OCI-LY3 (cell line): ENCODE results near the gene MTLN.

Experiments used
- H2AFZ ChIP-seq: fragments of 200-600, 300-600 bp; shearing (Covaris generic); 2 replicates; pipeline ENCODE4 v1.6.0; 2014; ENCODE audit warnings: antibody characterized with exemption, low read depth, low read length
- H3K27ac ChIP-seq: fragments of 200-600, 300-600 bp; sonication (generic); 2 replicates; pipeline ENCODE4 v1.5.1; 2014; ENCODE audit warnings: mild to moderate bottlenecking, low read length, moderate library complexity, mixed read lengths
- H3K27me3 ChIP-seq: fragments of 200-600, 300-600 bp; sonication (generic); 2 replicates; pipeline ENCODE4 v1.6.1; 2014; ENCODE audit warnings: low read depth, low read length, mixed read lengths
- H3K36me3 ChIP-seq: fragments of 200-600, 300-600 bp; sonication (generic); replicated peaks from 2 replicates; pipeline ENCODE3; 2014; ENCODE audit warnings: low read depth, low read length, mixed read lengths
- H3K4me1 ChIP-seq: fragments of 300-600, 200-600 bp; sonication (generic); 2 replicates; pipeline ENCODE4 v1.6.1; 2014; ENCODE audit warnings: low read length, mixed read lengths
- H3K4me2 ChIP-seq: fragments of 200-600, 300-600 bp; sonication (generic); 2 replicates; pipeline ENCODE4 v1.6.1; 2014; ENCODE audit warnings: low read length, mixed read lengths
- H3K4me3 ChIP-seq: fragments of 300-600, 200-600 bp; sonication (generic); 2 replicates; pipeline ENCODE4 v1.5.1; 2014; ENCODE audit warnings: antibody characterized with exemption, mild to moderate bottlenecking, low read length, moderate library complexity
- H3K79me2 ChIP-seq: fragments of 300-600, 200-600 bp; shearing (Covaris generic); 2 replicates; pipeline ENCODE4 v1.6.1; 2014; ENCODE audit warnings: mild to moderate bottlenecking, low read length, mixed read lengths
- H3K9ac ChIP-seq: fragments of 300-600, 200-600 bp; shearing (Covaris generic); 2 replicates; pipeline ENCODE4 v1.6.0; 2014; ENCODE audit warnings: mild to moderate bottlenecking, low read length, moderate library complexity
- H3K9me3 ChIP-seq: fragments of 200-600, 300-600 bp; shearing (Covaris generic); 2 replicates; pipeline ENCODE4 v1.6.1; 2014; ENCODE audit warnings: low read length, mixed read lengths; ENCODE audit not compliant: insufficient read depth
- H4K20me1 ChIP-seq: fragments of 200-600, 300-600 bp; sonication (generic); 2 replicates; pipeline ENCODE4 v1.6.1; 2016; ENCODE audit warnings: low read length, mixed read lengths; ENCODE audit not compliant: insufficient read depth
- EZH2phosphoT487 ChIP-seq: fragments of 200-600 bp; shearing (Covaris generic); IDR thresholded peaks from 2 replicates; pipeline ENCODE4 v1.6.1; 2018; ENCODE audit warnings: antibody characterized with exemption, mixed run types, low read depth
- TF ChIP-seq, protein P1 (sequence below): fragments of 200-600, 300-600 bp; sonication (generic); IDR thresholded peaks from 2 replicates; pipeline ENCODE4 v1.5.1; 2014; ENCODE audit warnings: antibody characterized with exemption, low read length, low read depth

MTLN gene

DNA sequence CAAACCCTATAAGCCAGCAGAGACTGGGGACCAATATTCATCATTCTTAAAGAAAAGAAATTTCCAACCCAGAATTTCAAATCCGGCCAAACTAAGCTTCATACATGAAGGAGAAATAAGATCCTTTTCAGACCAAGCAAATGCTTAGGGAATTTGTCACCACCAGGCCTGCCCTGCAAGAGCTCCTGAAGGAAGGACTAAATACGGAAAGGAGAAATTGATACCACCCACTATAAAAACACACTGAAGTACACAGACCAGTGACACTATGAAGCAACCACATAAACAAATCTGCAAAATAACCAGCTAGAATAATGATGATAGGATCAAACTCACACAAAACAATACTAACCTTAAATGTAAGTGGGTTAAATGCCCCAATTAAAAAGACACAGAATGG lies 29.9 kb downstream of the MTLN start:
- no peaks in the 10 kb centered on the region for H3K4me1 ChIP-seq
- H3K27me3 ChIP-seq, result no peaks in the 10 kb centered on the region
- no peak overlapping the region for H2AFZ ChIP-seq
- H3K27ac ChIP-seq, result no peak overlapping the region
- H3K4me3 ChIP-seq, result no peak overlapping the region
- H3K36me3 ChIP-seq, result no peaks in the 10 kb centered on the region
- no peak overlapping the region for H3K9ac ChIP-seq
- H3K9me3 ChIP-seq, result 0 out of 2 replicates have a peak, but pooled peaks cover 3% of the 10 kb centered on the region
- H3K4me2 ChIP-seq, result no peak overlapping the region
- H4K20me1 ChIP-seq, result no peaks in the 10 kb centered on the region
- TF ChIP-seq, protein P1, sequence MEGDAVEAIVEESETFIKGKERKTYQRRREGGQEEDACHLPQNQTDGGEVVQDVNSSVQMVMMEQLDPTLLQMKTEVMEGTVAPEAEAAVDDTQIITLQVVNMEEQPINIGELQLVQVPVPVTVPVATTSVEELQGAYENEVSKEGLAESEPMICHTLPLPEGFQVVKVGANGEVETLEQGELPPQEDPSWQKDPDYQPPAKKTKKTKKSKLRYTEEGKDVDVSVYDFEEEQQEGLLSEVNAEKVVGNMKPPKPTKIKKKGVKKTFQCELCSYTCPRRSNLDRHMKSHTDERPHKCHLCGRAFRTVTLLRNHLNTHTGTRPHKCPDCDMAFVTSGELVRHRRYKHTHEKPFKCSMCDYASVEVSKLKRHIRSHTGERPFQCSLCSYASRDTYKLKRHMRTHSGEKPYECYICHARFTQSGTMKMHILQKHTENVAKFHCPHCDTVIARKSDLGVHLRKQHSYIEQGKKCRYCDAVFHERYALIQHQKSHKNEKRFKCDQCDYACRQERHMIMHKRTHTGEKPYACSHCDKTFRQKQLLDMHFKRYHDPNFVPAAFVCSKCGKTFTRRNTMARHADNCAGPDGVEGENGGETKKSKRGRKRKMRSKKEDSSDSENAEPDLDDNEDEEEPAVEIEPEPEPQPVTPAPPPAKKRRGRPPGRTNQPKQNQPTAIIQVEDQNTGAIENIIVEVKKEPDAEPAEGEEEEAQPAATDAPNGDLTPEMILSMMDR, result no peak
- TF ChIP-seq EZH2phosphoT487, result no peak
- no peaks in the 10 kb centered on the region for H3K79me2 ChIP-seq

DNA sequence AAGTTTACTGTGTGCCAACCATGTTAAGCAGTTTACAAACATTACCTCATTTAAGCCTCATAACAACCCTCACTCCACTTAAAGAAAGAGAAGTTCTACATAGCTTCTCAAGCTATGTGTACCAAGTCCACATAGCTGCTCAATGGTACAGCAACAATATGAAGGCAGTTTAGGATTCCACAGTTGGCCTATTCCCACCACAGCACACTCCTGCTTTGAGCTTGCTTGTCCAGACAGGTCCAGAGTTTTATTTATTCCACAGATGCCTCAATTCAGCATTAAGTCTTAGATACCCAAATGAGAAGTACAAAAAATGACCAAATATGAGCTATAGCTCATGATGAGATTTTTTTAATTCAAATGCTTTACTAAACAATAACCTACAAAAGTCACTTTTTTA lies 32.3 kb downstream of the MTLN start:
- H3K9me3 ChIP-seq, result 0 out of 2 replicates have a peak, but pooled peaks cover 3% of the 10 kb centered on the region
- H4K20me1 ChIP-seq, result no peaks in the 10 kb centered on the region
- H3K4me3 ChIP-seq, result no peak overlapping the region
- no peaks in the 10 kb centered on the region for H3K79me2 ChIP-seq
- H3K4me2 ChIP-seq, result no peak overlapping the region
- H3K4me1 ChIP-seq, result no peaks in the 10 kb centered on the region
- no peak overlapping the region for H3K27ac ChIP-seq
- TF ChIP-seq, protein P1, result no peak
- TF ChIP-seq EZH2phosphoT487, result no peak
- no peaks in the 10 kb centered on the region for H3K36me3 ChIP-seq
- no peak overlapping the region for H2AFZ ChIP-seq
- no peaks in the 10 kb centered on the region for H3K27me3 ChIP-seq
- H3K9ac ChIP-seq, result no peak overlapping the region

DNA sequence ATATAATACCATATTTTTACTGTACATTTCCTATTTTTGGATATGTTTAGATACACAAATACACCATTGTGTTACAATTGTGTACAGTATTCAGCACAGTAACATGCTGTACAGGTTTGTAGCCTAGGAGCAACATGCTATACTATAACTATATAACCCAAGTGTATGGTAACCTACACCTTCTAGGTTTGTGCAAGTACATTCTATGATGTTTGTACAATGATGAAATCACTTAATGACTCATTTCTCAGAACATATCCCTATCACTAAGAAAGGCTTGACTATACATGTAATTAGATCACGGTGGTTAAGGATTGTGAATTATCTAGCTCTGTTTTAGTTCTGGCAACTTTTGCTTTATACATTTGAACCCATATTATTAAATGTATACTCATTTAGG lies 38.8 kb downstream of the MTLN start:
- Histone ChIP-seq H3K4me2 (no peak overlapping the region), H3K4me1 (no peaks in the 10 kb centered on the region; the same call in 1 of the 2 replicates), H3K79me2 (no peaks in the 10 kb centered on the region), H3K9ac (no peak overlapping the region), H2AFZ (no peak overlapping the region), H3K27ac (no peak overlapping the region), H3K36me3 (no peaks in the 10 kb centered on the region), H4K20me1 (no peaks in the 10 kb centered on the region), H3K27me3 (no peaks in the 10 kb centered on the region), H3K9me3 (no peaks in the 10 kb centered on the region), H3K4me3 (no peak overlapping the region)
- TF ChIP-seq, protein P1, result no peak
- no peak for TF ChIP-seq EZH2phosphoT487

DNA sequence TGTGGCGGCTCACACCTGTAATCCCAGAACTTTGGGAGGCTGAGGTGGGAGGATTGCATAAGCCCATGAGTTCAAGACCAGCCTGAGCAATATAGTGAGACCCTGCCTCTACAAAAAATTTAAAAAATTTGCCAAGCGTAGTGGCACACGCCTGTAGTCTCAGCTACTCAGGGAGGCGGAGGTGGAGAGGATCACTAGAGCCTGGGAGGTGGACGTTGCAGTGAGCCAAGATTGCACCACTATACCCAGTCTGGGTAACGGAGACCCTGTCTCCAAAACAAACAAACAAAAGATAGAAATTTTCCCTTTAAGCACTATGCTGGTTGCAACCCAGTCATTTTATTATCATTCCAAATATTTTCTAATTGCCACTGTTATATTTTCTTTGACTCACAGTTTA lies 39.8 kb downstream of the MTLN start:
- no peak overlapping the region for H3K4me3 ChIP-seq
- no peaks in the 10 kb centered on the region for H3K27me3 ChIP-seq
- H3K79me2 ChIP-seq, result no peaks in the 10 kb centered on the region
- H3K4me2 ChIP-seq, result no peak overlapping the region
- no peak for TF ChIP-seq EZH2phosphoT487
- TF ChIP-seq, protein P1, result no peak
- H3K9ac ChIP-seq, result no peak overlapping the region
- no peak overlapping the region for H2AFZ ChIP-seq
- no peaks in the 10 kb centered on the region for H4K20me1 ChIP-seq
- no peaks in the 10 kb centered on the region for H3K9me3 ChIP-seq
- no peak overlapping the region for H3K27ac ChIP-seq
- H3K36me3 ChIP-seq, result no peaks in the 10 kb centered on the region
- H3K4me1 ChIP-seq, result no peaks in the 10 kb centered on the region; the same call in 1 of the 2 replicates
